HepG2 (cell line): ENCODE results near the gene PGAP1. TPM values are rescaled to one million over a fixed set of nuclear protein-coding genes. Genes with fewer than 3 reads are reported as not detected.

Source experiments
- BORCS8-MEF2B ChIP-seq: sonication (generic); formaldehyde crosslinking; IDR thresholded peaks from 2 replicates; pipeline ENCODE4 v1.8.0; 2022; ENCODE audit warnings: mild to moderate bottlenecking, missing genetic modification reagents
- CENPX ChIP-seq: sonication (generic); formaldehyde crosslinking; IDR thresholded peaks from 2 replicates; pipeline ENCODE4 v1.9.0; 2021; ENCODE audit warnings: mild to moderate bottlenecking, missing genetic modification reagents, moderate library complexity
- HNRNPUL1 ChIP-seq: fragments of 200-400 bp; formaldehyde crosslinking; IDR thresholded peaks from 2 replicates; pipeline ENCODE4 v1.6.1; 2017; ENCODE audit warnings: low read depth, mild to moderate bottlenecking, low read length, moderate library complexity
- KLF9 ChIP-seq: IDR thresholded peaks from 2 replicates; pipeline ENCODE4 v1.6.1; 2016; ENCODE audit warnings: low read depth
- MEIS1 ChIP-seq: sonication (generic); formaldehyde crosslinking; IDR thresholded peaks from 2 replicates; pipeline ENCODE4 v1.9.0; 2021; ENCODE audit warnings: mild to moderate bottlenecking, missing genetic modification reagents, moderate library complexity, borderline replicate concordance
- RCOR2 ChIP-seq: IDR thresholded peaks from 2 replicates; pipeline ENCODE4 v1.6.1; 2016; ENCODE audit warnings: missing biosample characterization, missing genetic modification reagents
- SOX6 ChIP-seq, 2 experiments: fragments of 450-650 bp in 1 of 2; sonication (generic) in 1 of 2; formaldehyde crosslinking in 1 of 2; IDR thresholded peaks; 2 replicates each; pipeline versions ENCODE4 v1.4.0 to v1.6.1; 2017 to 2020; ENCODE audit warnings: antibody characterized with exemption in 1 of 2, mild to moderate bottlenecking in 1 of 2, missing genetic modification reagents in 1 of 2
- ZNF354B ChIP-seq: sonication (generic); formaldehyde crosslinking; IDR thresholded peaks from 2 replicates; pipeline ENCODE4 v1.8.0; 2022; ENCODE audit warnings: mild to moderate bottlenecking, missing genetic modification reagents
- ZNF737 ChIP-seq: sonication (generic); formaldehyde crosslinking; IDR thresholded peaks from 2 replicates; pipeline ENCODE4 v1.5.0; 2020; ENCODE audit warnings: missing genetic modification reagents, mild to moderate bottlenecking, borderline replicate concordance
- polyA plus RNA-seq, 8 experiments: library from polyadenylated mRNA; depleted of rRNA in 3 of 8; stranded (reverse) in 7 of 8; unstranded in 1 of 8; fragments of >200 nt; fragmentation: Illumina TruSeq in 4 of 8; extraction: Trizol in 4 of 8; gene quantifications; 2 replicates each; pipeline versions ENCODE4 v1.2.1 to v1.2.3, GENCODE V29; 2011 to 2016; ENCODE audit warnings: low read depth in 4 of 8, missing spikeins in 1 of 8, mixed read lengths in 1 of 8; ENCODE audit not compliant: insufficient read depth in 1 of 8
- total RNA-seq, 5 experiments: library from RNA; depleted of rRNA; stranded (reverse); fragments of >200 nt; fragmentation: Illumina TruSeq; extraction: Trizol; gene quantifications; 2 replicates each; pipeline ENCODE4 v1.2.3, GENCODE V29; 2016; ENCODE audit warnings: low read depth in 1 of 5
- TF ChIP-seq, protein P1 (sequence below): sonication (generic); formaldehyde crosslinking; IDR thresholded peaks from 2 replicates; pipeline ENCODE4 v1.5.0; 2020; ENCODE audit warnings: mild to moderate bottlenecking, missing genetic modification reagents, borderline replicate concordance
- TF ChIP-seq, protein P2 (sequence below): sonication (generic); formaldehyde crosslinking; IDR thresholded peaks from 2 replicates; pipeline ENCODE4 v1.5.0; 2020; ENCODE audit warnings: mild to moderate bottlenecking, low read depth, missing genetic modification reagents, borderline replicate concordance
- TF ChIP-seq, protein P3 (sequence below): IDR thresholded peaks from 2 replicates; pipeline ENCODE4 v1.6.1; 2016; ENCODE audit warnings: low read depth, borderline replicate concordance
- TF ChIP-seq, protein P4 (sequence below): sonication (generic); formaldehyde crosslinking; IDR thresholded peaks from 2 replicates; pipeline ENCODE4 v1.4.0; 2020; ENCODE audit warnings: missing genetic modification reagents
- TF ChIP-seq, protein P5 (sequence below): sonication (generic); formaldehyde crosslinking; IDR thresholded peaks from 2 replicates; pipeline ENCODE4 v1.4.0; 2020; ENCODE audit warnings: mild to moderate bottlenecking, low read depth, missing genetic modification reagents

The PGAP1 gene
- total and polyA plus RNA-seq, 2 of the 13 experiments (the other 11 are each of a cell fraction or from before 2014, with no cell fraction given): 4.1 to 6.4 TPM

DNA sequence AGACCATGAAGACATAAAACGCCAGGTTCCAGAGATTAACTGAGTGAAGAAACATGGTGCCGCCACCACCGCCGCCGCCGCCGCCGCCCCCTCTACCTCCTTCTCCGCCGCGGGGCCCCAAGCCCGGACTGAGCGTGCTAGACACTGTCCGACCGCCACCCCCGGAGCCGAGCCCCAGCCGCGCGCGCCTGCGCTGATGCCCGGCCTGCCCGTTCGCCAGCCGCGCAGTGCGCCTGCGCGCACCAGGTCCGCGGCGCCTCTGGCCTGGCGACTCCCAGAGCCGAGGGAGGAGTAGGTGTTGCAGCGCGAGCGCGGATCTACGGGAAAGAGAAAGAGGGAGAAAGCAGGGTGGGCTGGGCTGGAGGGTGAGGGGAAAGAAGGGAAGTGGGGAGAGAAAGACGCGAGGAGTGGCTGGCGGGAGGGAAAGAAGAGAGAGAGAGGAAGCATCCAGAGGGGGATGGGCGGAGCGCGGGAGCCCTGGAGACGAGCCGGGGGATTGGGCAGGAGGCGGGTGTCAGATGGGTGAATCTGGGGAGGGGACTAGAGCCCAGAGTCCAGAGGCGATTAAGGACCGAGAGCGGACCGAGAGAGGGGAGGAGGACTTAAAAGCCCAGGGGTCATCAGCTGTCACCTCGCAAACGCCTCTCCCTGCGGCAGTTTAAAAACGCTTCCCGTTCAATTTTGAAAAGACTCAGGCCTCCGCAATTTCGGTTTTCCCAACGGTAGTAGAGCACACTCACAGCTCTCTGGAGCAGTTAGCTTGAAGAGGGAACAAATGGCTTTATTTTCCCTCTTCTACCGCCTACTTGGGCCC, at the start of gene PGAP1 (continued):
- TF ChIP-seq, protein P1, sequence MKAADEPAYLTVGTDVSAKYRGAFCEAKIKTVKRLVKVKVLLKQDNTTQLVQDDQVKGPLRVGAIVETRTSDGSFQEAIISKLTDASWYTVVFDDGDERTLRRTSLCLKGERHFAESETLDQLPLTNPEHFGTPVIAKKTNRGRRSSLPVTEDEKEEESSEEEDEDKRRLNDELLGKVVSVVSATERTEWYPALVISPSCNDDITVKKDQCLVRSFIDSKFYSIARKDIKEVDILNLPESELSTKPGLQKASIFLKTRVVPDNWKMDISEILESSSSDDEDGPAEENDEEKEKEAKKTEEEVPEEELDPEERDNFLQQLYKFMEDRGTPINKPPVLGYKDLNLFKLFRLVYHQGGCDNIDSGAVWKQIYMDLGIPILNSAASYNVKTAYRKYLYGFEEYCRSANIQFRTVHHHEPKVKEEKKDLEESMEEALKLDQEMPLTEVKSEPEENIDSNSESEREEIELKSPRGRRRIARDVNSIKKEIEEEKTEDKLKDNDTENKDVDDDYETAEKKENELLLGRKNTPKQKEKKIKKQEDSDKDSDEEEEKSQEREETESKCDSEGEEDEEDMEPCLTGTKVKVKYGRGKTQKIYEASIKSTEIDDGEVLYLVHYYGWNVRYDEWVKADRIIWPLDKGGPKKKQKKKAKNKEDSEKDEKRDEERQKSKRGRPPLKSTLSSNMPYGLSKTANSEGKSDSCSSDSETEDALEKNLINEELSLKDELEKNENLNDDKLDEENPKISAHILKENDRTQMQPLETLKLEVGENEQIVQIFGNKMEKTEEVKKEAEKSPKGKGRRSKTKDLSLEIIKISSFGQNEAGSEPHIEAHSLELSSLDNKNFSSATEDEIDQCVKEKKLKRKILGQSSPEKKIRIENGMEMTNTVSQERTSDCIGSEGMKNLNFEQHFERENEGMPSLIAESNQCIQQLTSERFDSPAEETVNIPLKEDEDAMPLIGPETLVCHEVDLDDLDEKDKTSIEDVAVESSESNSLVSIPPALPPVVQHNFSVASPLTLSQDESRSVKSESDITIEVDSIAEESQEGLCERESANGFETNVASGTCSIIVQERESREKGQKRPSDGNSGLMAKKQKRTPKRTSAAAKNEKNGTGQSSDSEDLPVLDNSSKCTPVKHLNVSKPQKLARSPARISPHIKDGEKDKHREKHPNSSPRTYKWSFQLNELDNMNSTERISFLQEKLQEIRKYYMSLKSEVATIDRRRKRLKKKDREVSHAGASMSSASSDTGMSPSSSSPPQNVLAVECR: peak; percentile 86
- TF ChIP-seq SOX6 (IDR thresholded peaks at IDR 0.05) (no peak), SOX6 (CRISPR knock-in tag; IDR thresholded peaks at IDR 0.05) (peak; percentile 47), KLF9 (CRISPR knock-in tag) (peak; percentile 80; the same call in 1 of the 2 replicates), CENPX (CRISPR knock-in tag) (no peak), ZNF737 (CRISPR knock-in tag) (no peak), RCOR2 (no peak), ZNF354B (CRISPR knock-in tag) (no peak; the same call in 1 of the 2 replicates), HNRNPUL1 (no peak), BORCS8-MEF2B (CRISPR knock-in tag) (peak; percentile 80), MEIS1 (peak; percentile 57; the same call in 1 of the 2 replicates)
- TF ChIP-seq, protein P2, sequence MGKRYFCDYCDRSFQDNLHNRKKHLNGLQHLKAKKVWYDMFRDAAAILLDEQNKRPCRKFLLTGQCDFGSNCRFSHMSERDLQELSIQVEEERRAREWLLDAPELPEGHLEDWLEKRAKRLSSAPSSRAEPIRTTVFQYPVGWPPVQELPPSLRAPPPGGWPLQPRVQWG: no peak
- TF ChIP-seq, protein P3, sequence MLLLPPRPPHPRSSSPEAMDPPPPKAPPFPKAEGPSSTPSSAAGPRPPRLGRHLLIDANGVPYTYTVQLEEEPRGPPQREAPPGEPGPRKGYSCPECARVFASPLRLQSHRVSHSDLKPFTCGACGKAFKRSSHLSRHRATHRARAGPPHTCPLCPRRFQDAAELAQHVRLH (CRISPR knock-in tag): peak; percentile 49; the same call in 1 of the 2 replicates
- TF ChIP-seq, protein P4, sequence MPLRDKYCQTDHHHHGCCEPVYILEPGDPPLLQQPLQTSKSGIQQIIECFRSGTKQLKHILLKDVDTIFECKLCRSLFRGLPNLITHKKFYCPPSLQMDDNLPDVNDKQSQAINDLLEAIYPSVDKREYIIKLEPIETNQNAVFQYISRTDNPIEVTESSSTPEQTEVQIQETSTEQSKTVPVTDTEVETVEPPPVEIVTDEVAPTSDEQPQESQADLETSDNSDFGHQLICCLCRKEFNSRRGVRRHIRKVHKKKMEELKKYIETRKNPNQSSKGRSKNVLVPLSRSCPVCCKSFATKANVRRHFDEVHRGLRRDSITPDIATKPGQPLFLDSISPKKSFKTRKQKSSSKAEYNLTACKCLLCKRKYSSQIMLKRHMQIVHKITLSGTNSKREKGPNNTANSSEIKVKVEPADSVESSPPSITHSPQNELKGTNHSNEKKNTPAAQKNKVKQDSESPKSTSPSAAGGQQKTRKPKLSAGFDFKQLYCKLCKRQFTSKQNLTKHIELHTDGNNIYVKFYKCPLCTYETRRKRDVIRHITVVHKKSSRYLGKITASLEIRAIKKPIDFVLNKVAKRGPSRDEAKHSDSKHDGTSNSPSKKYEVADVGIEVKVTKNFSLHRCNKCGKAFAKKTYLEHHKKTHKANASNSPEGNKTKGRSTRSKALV (CRISPR knock-in tag): 0 out of 2 replicates have a peak, but pooled peaks have one; percentile 33
- TF ChIP-seq, protein P5, sequence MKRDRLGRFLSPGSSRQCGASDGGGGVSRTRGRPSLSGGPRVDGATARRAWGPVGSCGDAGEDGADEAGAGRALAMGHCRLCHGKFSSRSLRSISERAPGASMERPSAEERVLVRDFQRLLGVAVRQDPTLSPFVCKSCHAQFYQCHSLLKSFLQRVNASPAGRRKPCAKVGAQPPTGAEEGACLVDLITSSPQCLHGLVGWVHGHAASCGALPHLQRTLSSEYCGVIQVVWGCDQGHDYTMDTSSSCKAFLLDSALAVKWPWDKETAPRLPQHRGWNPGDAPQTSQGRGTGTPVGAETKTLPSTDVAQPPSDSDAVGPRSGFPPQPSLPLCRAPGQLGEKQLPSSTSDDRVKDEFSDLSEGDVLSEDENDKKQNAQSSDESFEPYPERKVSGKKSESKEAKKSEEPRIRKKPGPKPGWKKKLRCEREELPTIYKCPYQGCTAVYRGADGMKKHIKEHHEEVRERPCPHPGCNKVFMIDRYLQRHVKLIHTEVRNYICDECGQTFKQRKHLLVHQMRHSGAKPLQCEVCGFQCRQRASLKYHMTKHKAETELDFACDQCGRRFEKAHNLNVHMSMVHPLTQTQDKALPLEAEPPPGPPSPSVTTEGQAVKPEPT: 0 out of 2 replicates have a peak, but pooled peaks have one; percentile 82
